HAP-1 (cell line): ENCODE results near the gene ID2.

Experiments used
- DNase-seq, 2 experiments: peaks; one replicate each; pipeline ENCODE4 v3.0.0-alpha.2; 2016 to 2020; ENCODE audit warnings: low spot score in 2 of 2
- H3K27me3 ChIP-seq: fragments of 250-450 bp; sonication (Bioruptor Pico); 2 replicates; pipeline ENCODE4 v1.5.1; 2020; ENCODE audit warnings: low read depth, mild to moderate bottlenecking, moderate library complexity
- H3K36me3 ChIP-seq: fragments of 250-450 bp; sonication (Bioruptor Pico); replicated peaks from 2 replicates; pipeline ENCODE4 v1.5.1; 2020; ENCODE audit warnings: mild to moderate bottlenecking
- H3K4me1 ChIP-seq: fragments of 250-450 bp; sonication (Bioruptor Pico); 2 replicates; pipeline ENCODE4 v1.5.1; 2020; ENCODE audit warnings: mild to moderate bottlenecking
- H3K4me3 ChIP-seq: fragments of 250-450 bp; sonication (Bioruptor Pico); 2 replicates; pipeline ENCODE4 v1.5.1; 2020; ENCODE audit warnings: mild to moderate bottlenecking, moderate library complexity
- H3K9me3 ChIP-seq: fragments of 250-450 bp; sonication (Bioruptor Pico); 2 replicates; pipeline ENCODE4 v1.5.1; 2020; ENCODE audit warnings: mild to moderate bottlenecking, moderate library complexity
- in situ Hi-C: fragments of 300-500 bp; cut with MboI; formaldehyde crosslinking; loops from 3 replicates; pipeline ENCODE4 v1.14.3; 2020; ENCODE audit warnings: low sequenced_read_pairs, inconsistent platforms, mixed read lengths

ID2 gene

DNA sequence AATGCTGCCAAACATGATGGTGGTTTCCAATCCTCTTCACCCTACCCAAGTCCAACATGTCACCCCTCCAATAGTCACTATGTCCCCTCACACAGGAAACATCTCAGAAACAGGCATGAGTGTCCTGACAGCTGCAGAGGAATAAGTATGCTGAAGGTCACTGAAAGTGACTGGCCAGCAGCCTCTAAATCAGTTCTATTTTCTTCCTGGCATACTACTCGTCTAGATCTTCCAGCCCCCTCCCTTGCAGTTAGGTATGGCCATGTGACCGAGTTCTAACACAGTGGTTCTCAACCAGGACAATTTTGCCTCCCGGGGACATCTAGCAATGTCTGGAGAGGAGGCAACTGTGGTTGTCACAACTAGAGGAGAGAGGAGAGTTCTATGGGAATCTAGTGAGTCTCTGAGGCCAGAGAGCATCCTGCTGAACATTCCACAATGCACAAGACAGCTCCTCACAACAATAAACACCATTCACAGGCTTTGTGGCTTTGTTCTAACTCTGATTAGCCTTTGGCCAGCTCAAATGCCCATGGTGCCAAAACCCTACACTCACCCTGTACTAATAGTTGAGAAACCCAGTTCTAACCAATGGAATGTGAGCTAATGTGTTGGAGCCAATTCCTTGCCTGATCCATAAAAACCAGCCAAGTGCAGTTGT lies 12.6 kb upstream of the ID2 start:
- peaks cover 4% of the 10 kb centered on the region; the same call in 1 of the 2 replicates for H3K9me3 ChIP-seq
- no peak overlapping the region for H3K4me3 ChIP-seq
- H3K36me3 ChIP-seq, result no peaks in the 10 kb centered on the region
- no peaks in the 10 kb centered on the region for H3K4me1 ChIP-seq
- H3K27me3 ChIP-seq, result no peaks in the 10 kb centered on the region
- no peak for DNase-seq
- in situ Hi-C loops, result no loop called here

DNA sequence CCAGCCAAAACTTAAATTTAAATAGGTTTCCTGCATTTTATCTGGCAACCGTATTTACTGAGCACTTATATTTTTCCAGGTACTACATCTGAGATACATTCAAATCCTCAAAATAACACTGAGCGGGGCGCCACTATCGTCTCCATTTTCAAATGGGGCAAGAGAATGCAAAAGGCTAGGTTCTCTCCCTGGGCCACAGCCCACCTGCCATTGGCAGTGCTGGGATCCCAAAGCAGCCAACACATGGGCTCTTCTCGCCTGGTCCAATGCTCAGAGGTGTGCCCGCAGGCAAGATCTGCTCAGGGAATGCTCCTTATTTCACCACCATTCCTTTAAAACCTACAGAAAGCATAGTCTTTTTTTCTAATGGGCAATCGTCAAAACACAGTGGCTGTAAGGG lies 11.3 kb upstream of the ID2 start:
- Histone ChIP-seq H3K4me3 (no peak overlapping the region), H3K36me3 (no peaks in the 10 kb centered on the region), H3K27me3 (no peaks in the 10 kb centered on the region), H3K4me1 (no peaks in the 10 kb centered on the region), H3K9me3 (peaks cover 8% of the 10 kb centered on the region; the same call in 1 of the 2 replicates)
- DNase-seq, result no peak
- in situ Hi-C loops, result no loop called here

DNA sequence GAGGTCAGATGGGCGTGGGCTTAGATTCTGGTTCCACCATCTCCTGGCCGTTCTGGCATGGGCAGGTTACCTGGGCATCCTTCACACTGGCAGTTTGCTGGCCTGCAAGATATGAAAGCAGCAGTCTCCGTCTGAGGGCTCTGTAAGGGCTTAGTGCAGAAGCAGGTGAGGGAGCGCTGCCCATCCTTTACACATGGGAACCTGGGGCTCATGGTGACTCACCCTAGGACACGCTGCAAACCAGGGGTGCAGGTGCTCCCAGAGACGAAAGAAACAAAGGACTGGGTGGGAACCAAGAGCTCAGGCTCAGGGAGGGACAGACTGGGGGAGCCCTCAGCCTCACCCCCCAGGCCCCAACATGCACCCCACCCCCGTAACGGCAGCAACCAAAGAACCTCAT lies 10.7 kb upstream of the ID2 start:
- Histone ChIP-seq H3K36me3 (no peaks in the 10 kb centered on the region), H3K4me1 (no peaks in the 10 kb centered on the region), H3K27me3 (no peaks in the 10 kb centered on the region), H3K4me3 (no peak overlapping the region), H3K9me3 (peaks cover 8% of the 10 kb centered on the region; the same call in 1 of the 2 replicates)
- no peak for DNase-seq
- in situ Hi-C loops, result no loop called here

- Histone ChIP-seq H3K4me3 (no peak overlapping the region), H3K27me3 (no peaks in the 10 kb centered on the region), H3K9me3 (peaks cover 8% of the 10 kb centered on the region; the same call in 1 of the 2 replicates), H3K36me3 (no peaks in the 10 kb centered on the region), H3K4me1 (no peaks in the 10 kb centered on the region)
- in situ Hi-C loops, result no loop called here
- no peak for DNase-seq
Measured at GRCh38 chr2:8671802-8672201, 10.1 kb upstream of the ID2 start.

DNA sequence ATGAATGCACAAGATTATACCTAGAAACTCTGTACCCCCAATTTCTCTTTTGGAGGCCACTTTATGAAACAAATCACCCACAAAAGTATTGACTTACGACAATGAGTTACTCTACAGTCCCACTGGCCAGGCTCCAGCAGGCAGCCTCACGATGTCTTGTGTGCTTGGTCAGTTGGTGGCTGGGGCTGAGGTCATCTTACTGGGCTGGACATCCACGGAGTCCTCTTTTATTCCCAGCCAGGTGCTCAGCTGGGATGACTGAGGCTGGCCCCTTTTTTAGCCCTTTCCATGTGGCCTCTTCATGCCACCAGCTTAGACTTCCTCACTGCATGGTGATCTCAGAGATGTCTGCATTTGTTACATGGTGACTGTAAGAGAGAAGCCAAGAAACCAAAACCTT lies 8.9 kb upstream of the ID2 start:
- peaks cover 9% of the 10 kb centered on the region for H3K4me1 ChIP-seq
- no peaks in the 10 kb centered on the region for H3K27me3 ChIP-seq
- no peaks in the 10 kb centered on the region for H3K36me3 ChIP-seq
- peaks cover 8% of the 10 kb centered on the region; the same call in 1 of the 2 replicates for H3K9me3 ChIP-seq
- in situ Hi-C loops, result no loop called here
- no peak for DNase-seq
- no peak overlapping the region for H3K4me3 ChIP-seq

DNA sequence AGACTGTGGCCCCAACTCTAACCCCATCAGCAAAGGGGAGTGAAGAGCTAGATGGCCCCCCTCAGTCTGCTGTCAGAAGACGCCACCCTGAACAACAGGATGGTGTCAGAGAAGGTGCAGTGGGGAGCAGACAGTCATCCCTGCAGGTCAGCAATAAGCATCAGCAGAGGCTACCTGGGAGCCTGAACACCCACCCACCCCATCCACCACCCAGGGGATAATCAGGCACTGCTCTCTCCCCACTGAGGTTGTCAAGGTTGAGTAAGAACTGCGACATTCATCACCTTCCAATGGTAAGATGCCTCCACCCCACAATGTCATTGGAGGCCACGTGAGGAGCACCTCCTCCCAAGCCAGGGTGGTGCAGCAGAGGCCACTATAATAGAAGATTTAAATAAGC lies 8.5 kb upstream of the ID2 start:
- in situ Hi-C loops, result no loop called here

DNA sequence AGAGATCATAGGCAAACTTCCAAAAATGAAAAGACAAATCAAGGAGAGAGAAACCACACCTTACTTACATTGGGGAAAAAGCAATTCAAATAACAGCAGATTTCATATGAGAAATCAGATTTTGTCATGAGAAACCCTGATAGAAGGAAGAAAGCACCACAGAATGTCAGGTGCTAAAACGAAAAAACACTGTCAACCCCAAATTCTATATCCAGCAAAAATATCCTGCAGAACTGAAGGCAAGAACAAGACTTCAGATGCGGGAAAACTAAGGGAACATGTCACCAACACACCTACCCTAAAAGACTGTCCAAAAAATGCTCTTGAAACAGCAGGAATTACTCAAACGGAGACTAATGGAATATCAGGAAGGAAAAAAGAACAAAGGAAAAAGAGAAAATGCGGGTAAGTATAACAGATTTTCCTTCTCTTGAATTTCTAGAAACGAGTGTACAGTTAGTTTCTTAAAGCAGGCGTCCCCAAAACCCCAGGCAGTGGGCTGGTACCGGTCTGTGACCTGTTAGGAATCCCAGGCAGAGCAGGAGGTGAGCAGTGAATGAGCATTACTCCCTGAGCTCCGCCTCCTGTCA lies 7.3 kb upstream of the ID2 start:
- Histone ChIP-seq H3K4me1 (peaks cover 15% of the 10 kb centered on the region), H3K27me3 (no peaks in the 10 kb centered on the region), H3K4me3 (no peak overlapping the region), H3K9me3 (peaks cover 8% of the 10 kb centered on the region; the same call in 1 of the 2 replicates), H3K36me3 (no peaks in the 10 kb centered on the region)
- in situ Hi-C loops, result loop anchor here (25.0 kb wide), 1 partner anchor 1462 kb away; no protein-coding TSS in a partner anchor
- no peak for DNase-seq

More for the DNA sequence above, 8.5 kb upstream of the ID2 start:
- no peaks in the 10 kb centered on the region for H3K27me3 ChIP-seq
- DNase-seq, result no peak
- H3K4me1 ChIP-seq, result peaks cover 13% of the 10 kb centered on the region
- H3K36me3 ChIP-seq, result no peaks in the 10 kb centered on the region
- H3K9me3 ChIP-seq, result peaks cover 8% of the 10 kb centered on the region; the same call in 1 of the 2 replicates
- no peak overlapping the region for H3K4me3 ChIP-seq

GRCh38 chr2:8675543-8675942 lies 6.3 kb upstream of the ID2 start:
- Histone ChIP-seq H3K27me3 (no peaks in the 10 kb centered on the region), H3K9me3 (peaks cover 8% of the 10 kb centered on the region; the same call in 1 of the 2 replicates), H3K4me1 (peaks cover 25% of the 10 kb centered on the region), H3K36me3 (no peaks in the 10 kb centered on the region), H3K4me3 (no peak overlapping the region)
- DNase-seq, result no peak
- in situ Hi-C loops, result loop anchor here (25.0 kb wide), 1 partner anchor 1463 kb away; no protein-coding TSS in a partner anchor

GRCh38 chr2:8676191-8676920 lies 5.5 kb upstream of the ID2 start:
- Histone ChIP-seq H3K27me3 (no peaks in the 10 kb centered on the region), H3K36me3 (no peaks in the 10 kb centered on the region), H3K9me3 (peaks cover 8% of the 10 kb centered on the region; the same call in 1 of the 2 replicates), H3K4me3 (no peak overlapping the region), H3K4me1 (peaks cover 29% of the 10 kb centered on the region)
- in situ Hi-C loops, result loop anchor here (25.0 kb wide), 1 partner anchor 1464 kb away; no protein-coding TSS in a partner anchor
- no peak for DNase-seq

DNA sequence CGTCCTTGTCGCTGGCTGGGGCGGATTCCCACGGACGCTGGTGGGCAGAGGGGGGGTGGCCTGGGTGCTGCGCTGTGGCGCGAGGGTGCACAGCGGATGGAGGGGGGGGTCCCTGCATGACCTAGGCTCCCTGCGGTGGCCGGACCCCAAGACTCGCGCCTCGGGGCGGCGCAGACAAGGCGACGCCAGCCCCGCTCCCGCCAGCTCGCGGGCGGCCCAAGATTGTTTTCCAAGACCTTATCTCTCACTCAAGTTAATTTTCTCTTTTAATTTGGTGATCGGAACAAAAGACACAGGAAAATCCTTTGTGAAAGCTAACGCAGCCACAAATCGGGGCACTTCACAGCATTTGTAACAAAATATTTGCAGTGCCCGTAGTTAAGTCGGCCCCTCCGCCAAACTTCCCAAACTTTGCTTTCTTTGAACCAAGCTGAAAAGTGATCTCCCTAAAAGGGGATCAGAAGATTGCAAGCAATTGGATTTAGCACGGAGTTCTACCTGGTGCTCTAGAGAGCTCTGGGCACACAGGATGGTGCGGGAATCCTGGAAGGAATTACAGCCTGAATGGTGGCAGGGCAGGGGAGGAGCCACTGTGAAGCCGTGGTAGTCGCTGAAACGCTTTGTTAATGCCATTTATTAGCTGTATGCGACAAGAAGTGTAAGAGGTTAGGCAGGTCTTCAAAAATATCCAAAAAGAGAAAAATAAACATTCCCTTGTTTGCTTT lies 4.8 kb upstream of the ID2 start:
- Histone ChIP-seq H3K36me3 (no peaks in the 10 kb centered on the region), H3K27me3 (no peaks in the 10 kb centered on the region), H3K4me3 (no peak overlapping the region; the same call in 1 of the 2 replicates), H3K9me3 (peaks cover 8% of the 10 kb centered on the region; the same call in 1 of the 2 replicates), H3K4me1 (peaks cover 29% of the 10 kb centered on the region)
- in situ Hi-C loops, result loop anchor here (25.0 kb wide), 1 partner anchor 1465 kb away; no protein-coding TSS in a partner anchor
- peak in 1 of 2 experiments; percentile 32 for DNase-seq

DNA sequence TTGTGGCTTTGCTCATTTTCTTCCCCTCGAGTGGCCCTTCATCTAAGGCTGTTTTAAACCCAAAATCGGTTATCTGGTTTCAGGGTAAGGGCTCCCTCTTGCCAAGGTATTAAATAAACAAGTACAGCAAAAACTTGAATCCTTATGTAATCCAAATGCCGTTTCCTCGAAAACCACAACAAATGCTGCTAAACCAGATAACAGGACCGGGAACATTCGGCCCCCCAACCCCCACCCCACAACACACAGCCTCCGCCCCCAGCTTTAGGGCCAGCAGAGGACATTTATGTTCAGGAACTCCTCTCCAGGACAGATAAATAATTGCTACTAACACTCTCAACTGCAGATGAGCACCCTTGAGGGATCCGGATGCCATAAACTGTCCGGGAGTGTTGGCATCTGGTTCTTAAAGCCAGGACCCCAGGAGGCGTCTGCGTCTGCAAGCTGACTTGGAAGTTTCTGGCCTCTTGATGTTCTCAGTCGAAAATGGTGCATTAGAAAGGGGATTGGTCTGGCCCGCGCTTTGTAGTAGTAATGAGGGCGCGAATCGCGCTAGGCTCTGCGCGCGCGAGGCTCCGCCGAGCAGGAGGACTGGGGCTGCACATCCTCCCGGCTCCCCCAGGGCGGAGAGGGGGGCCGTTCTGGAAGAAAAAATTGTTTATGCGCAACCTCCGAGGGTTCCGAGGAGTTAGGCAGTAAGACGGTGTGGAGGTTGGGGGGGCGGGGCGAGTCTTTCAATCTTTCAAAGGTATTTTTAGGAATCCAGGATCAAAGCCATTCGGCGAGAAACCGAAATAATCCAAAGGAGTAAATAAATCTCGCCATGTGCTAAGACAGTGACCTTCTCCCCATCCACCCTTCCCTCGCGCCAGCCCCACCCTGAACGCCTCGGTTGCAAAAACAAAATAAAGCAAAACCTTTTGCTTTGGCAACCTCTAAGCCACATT lies 3.9 kb upstream of the ID2 start:
- Histone ChIP-seq H3K4me3 (peak overlapping the region; percentile 26), H3K4me1 (peaks cover 29% of the 10 kb centered on the region), H3K36me3 (no peaks in the 10 kb centered on the region), H3K9me3 (peaks cover 8% of the 10 kb centered on the region; the same call in 1 of the 2 replicates), H3K27me3 (no peaks in the 10 kb centered on the region)
- DNase-seq, result peak; percentile 49 to 66
- in situ Hi-C loops, result loop anchor here (25.0 kb wide), 1 partner anchor 1466 kb away; no protein-coding TSS in a partner anchor

- peaks cover 6% of the 10 kb centered on the region; the same call in 1 of the 2 replicates for H3K9me3 ChIP-seq
- no peaks in the 10 kb centered on the region for H3K27me3 ChIP-seq
- in situ Hi-C loops, result loop anchor here (25.0 kb wide), 1 partner anchor 1467 kb away; no protein-coding TSS in a partner anchor
- peaks cover 29% of the 10 kb centered on the region for H3K4me1 ChIP-seq
- DNase-seq, result peak; percentile 88 to 94
- H3K36me3 ChIP-seq, result no peaks in the 10 kb centered on the region
- peak overlapping the region; percentile 47 for H3K4me3 ChIP-seq
Measured at GRCh38 chr2:8678731-8679566, 2.9 kb upstream of the ID2 start.
